H9 (cell line): Measurements from ENCODE around the gene MGAT5. TPM values are rescaled to one million over a fixed set of nuclear protein-coding genes. Genes with fewer than 3 reads are reported as not detected.

Source experiments
- DNase-seq: peaks from one replicate; pipeline ENCODE4 v3.0.0-alpha.2; 2017
- H2AFZ ChIP-seq: one replicate; pipeline ENCODE4 v1.6.1; 2013; ENCODE audit warnings: mild to moderate bottlenecking, low read length, control low read depth, moderate library complexity
- H2AK5ac ChIP-seq: 2 replicates; pipeline ENCODE4 v1.6.1; 2013; ENCODE audit warnings: low read length, control low read depth, mixed read lengths; ENCODE audit not compliant: insufficient read length
- H2BK120ac ChIP-seq: one replicate; pipeline ENCODE4 v1.6.1; 2013; ENCODE audit warnings: low read depth, mild to moderate bottlenecking, low read length, control low read depth, inconsistent platforms; ENCODE audit not compliant: poor library complexity, severe bottlenecking
- H2BK12ac ChIP-seq: 2 replicates; pipeline ENCODE4 v1.6.1; 2013; ENCODE audit warnings: low read length, control low read depth, mixed read lengths, low read depth; ENCODE audit not compliant: insufficient read length
- H2BK15ac ChIP-seq: 2 replicates; pipeline ENCODE4 v1.6.1; 2013; ENCODE audit warnings: low read depth, low read length, control low read depth
- H2BK20ac ChIP-seq: one replicate; pipeline ENCODE4 v1.6.1; 2013; ENCODE audit warnings: low read depth, mild to moderate bottlenecking, low read length, control low read depth, inconsistent platforms; ENCODE audit not compliant: poor library complexity, severe bottlenecking
- H2BK5ac ChIP-seq: 2 replicates; pipeline ENCODE4 v1.6.1; 2013; ENCODE audit warnings: low read length, control low read depth, mixed read lengths; ENCODE audit not compliant: insufficient read length
- H3K14ac ChIP-seq: 2 replicates; pipeline ENCODE4 v1.6.1; 2013; ENCODE audit warnings: low read length, control low read depth; ENCODE audit not compliant: insufficient read depth
- H3K18ac ChIP-seq: 2 replicates; pipeline ENCODE4 v1.6.1; 2013; ENCODE audit warnings: low read depth, mild to moderate bottlenecking, mixed read lengths, low read length, control low read depth; ENCODE audit not compliant: insufficient read length
- H3K23ac ChIP-seq: 2 replicates; pipeline ENCODE4 v1.6.1; 2013; ENCODE audit warnings: low read length, control low read depth, mixed read lengths, low read depth; ENCODE audit not compliant: insufficient read length
- H3K23me2 ChIP-seq: 2 replicates; pipeline ENCODE4 v1.6.1; 2013; ENCODE audit warnings: low read depth, mild to moderate bottlenecking, mixed read lengths, low read length, control low read depth; ENCODE audit not compliant: insufficient read length, poor library complexity, severe bottlenecking
- H3K27ac ChIP-seq: 2 replicates; pipeline ENCODE4 v1.5.1; 2013; ENCODE audit warnings: low read length, control low read depth, mixed read lengths, low read depth; ENCODE audit not compliant: insufficient read length
- H3K27me3 ChIP-seq: 2 replicates; pipeline ENCODE4 v1.6.1; 2013; ENCODE audit warnings: low read length, control low read depth, inconsistent platforms; ENCODE audit not compliant: insufficient read depth
- H3K4ac ChIP-seq: 2 replicates; pipeline ENCODE4 v1.6.1; 2013; ENCODE audit warnings: low read depth, mild to moderate bottlenecking, control low read depth, inconsistent platforms, low read length, moderate library complexity
- H3K4me1 ChIP-seq: 2 replicates; pipeline ENCODE4 v1.6.1; 2013; ENCODE audit warnings: low read length, control low read depth, inconsistent platforms; ENCODE audit not compliant: insufficient read depth
- H3K4me2 ChIP-seq: 2 replicates; pipeline ENCODE4 v1.6.1; 2013; ENCODE audit warnings: low read length, control low read depth, mixed read lengths; ENCODE audit not compliant: insufficient read length, insufficient read depth
- H3K56ac ChIP-seq: 2 replicates; pipeline ENCODE4 v1.6.1; 2013; ENCODE audit warnings: low read depth, mild to moderate bottlenecking, mixed read lengths, low read length, control low read depth; ENCODE audit not compliant: insufficient read length
- H3K79me1 ChIP-seq: 2 replicates; pipeline ENCODE4 v1.6.1; 2013; ENCODE audit warnings: low read depth, mild to moderate bottlenecking, moderate library complexity, low read length, control low read depth, inconsistent platforms; ENCODE audit not compliant: insufficient read depth, poor library complexity, severe bottlenecking
- H3K79me2 ChIP-seq: 2 replicates; pipeline ENCODE4 v1.6.1; 2013; ENCODE audit warnings: low read length, control low read depth, inconsistent platforms; ENCODE audit not compliant: insufficient read depth
- H3K9ac ChIP-seq: 2 replicates; pipeline ENCODE4 v1.6.1; 2013; ENCODE audit warnings: low read length, control low read depth, mixed read lengths; ENCODE audit not compliant: insufficient read length; ENCODE audit errors: extremely low read depth
- H3K9me3 ChIP-seq: one replicate; pipeline ENCODE4 v1.6.1; 2013; ENCODE audit warnings: low read depth, low read length, inconsistent platforms; ENCODE audit not compliant: control insufficient read depth
- H3T11ph ChIP-seq: one replicate; pipeline ENCODE4 v1.6.1; 2013; ENCODE audit warnings: mild to moderate bottlenecking, low read length, control low read depth, inconsistent platforms
- H4K20me1 ChIP-seq: one replicate; pipeline ENCODE4 v1.6.1; 2013; ENCODE audit not compliant: control insufficient read depth, insufficient read length, insufficient read depth
- H4K5ac ChIP-seq: 2 replicates; pipeline ENCODE4 v1.6.1; 2013; ENCODE audit warnings: low read depth, mild to moderate bottlenecking, mixed read lengths, low read length, control low read depth; ENCODE audit not compliant: insufficient read length
- H4K8ac ChIP-seq: replicated peaks from 2 replicates; pipeline ENCODE4 v1.6.1; 2013; ENCODE audit warnings: low read length, control low read depth, mixed read lengths, low read depth; ENCODE audit not compliant: insufficient read length
- H4K91ac ChIP-seq: 2 replicates; pipeline ENCODE4 v1.6.1; 2013; ENCODE audit warnings: low read depth, mild to moderate bottlenecking, moderate library complexity, mixed read lengths, low read length, control low read depth; ENCODE audit not compliant: insufficient read length
- H3K27ac Mint-ChIP-seq, 3 experiments: 2 replicates in 2 of 3; 3 replicates in 1 of 3; pipeline ENCODE4 v1.8.0; 2020 to 2021; ENCODE audit warnings: mixed read lengths in 3 of 3, mild to moderate bottlenecking in 1 of 3, moderate library complexity in 1 of 3
- H3K27me3 Mint-ChIP-seq: 2 replicates; pipeline ENCODE4 v1.8.0; 2021; ENCODE audit warnings: low read depth, mild to moderate bottlenecking, moderate library complexity, mixed read lengths
- H3K36me3 Mint-ChIP-seq, 3 experiments: 2 replicates in 2 of 3; 3 replicates in 1 of 3; pipeline ENCODE4 v1.8.0; 2020 to 2021; ENCODE audit warnings: low read depth in 3 of 3, mixed read lengths in 3 of 3; ENCODE audit not compliant: insufficient read depth in 1 of 3
- H3K4me1 Mint-ChIP-seq, 2 experiments: 2 replicates each; pipeline ENCODE4 v1.8.0; 2020; ENCODE audit warnings: mixed read lengths in 2 of 2
- H3K4me3 Mint-ChIP-seq, 2 experiments: 2 replicates in 1 of 2; 3 replicates in 1 of 2; pipeline ENCODE4 v1.8.0; 2020 to 2021; ENCODE audit warnings: mild to moderate bottlenecking in 2 of 2, mixed read lengths in 2 of 2, moderate library complexity in 1 of 2
- H3K9me3 Mint-ChIP-seq, 2 experiments: 2 replicates in 1 of 2; 3 replicates in 1 of 2; pipeline ENCODE4 v1.8.0; 2020; ENCODE audit warnings: mild to moderate bottlenecking in 2 of 2, mixed read lengths in 2 of 2, moderate library complexity in 1 of 2
- WGBS: extraction: QIAGEN DNeasy Blood & Tissue Kit; methylation state at CpG from one replicate; pipeline ENCODE4 v1.1.7; 2013; ENCODE audit warnings: missing lambda C conversion rate, low lambda C conversion rate, mixed read lengths; ENCODE audit not compliant: insufficient read length; ENCODE audit errors: extremely low coverage; 5-methylcytosine and 5-hydroxymethylcytosine counted together
- total RNA-seq: library from RNA; stranded (reverse); gene quantifications from 2 replicates; pipeline ENCODE4 v1.2.1, GENCODE V29; 2021
- TF ChIP-seq, protein P1 (sequence below): fragments of 200-600 bp; sonication (generic); conservative IDR thresholded peaks from 3 replicates; pipeline ENCODE4 v1.8.0; 2021; ENCODE audit warnings: antibody characterized with exemption, mild to moderate bottlenecking

MGAT5 gene
- total RNA-seq, 1 experiment from 2014 or later, result 25.7 TPM

DNA sequence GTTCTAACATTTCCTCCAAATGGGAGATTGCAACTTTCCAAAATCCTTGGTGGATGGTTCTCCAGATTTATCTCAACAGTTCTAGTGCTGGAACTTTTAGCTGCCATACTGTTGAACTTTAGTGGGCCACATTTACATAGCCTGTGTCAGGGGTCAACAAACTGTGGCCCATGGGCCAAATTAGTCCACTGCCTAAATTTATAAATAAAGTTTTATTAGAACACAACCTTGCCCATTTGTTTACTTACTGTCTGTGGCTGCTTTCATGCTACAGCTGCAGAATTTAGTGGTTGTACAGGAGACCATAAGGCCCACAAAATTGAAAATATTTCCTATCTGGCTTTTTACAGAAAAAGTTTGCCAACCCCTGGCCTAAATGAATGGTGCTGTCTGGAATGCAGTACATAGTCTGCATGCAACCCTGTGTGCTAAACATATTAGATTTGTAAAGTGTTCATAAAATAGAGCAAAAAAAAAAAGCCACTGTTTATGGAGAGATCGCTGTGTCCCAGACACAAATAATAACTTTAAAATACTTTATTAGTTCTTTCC, 30.3 kb downstream of the MGAT5 start:
- Histone ChIP-seq H2BK120ac (no peak overlapping the region), H2BK12ac (no peak overlapping the region), H3K27ac (no peak overlapping the region), H2BK15ac (no peak overlapping the region), H3K14ac (no peak overlapping the region), H3K27me3 (no peaks in the 10 kb centered on the region), H3K9ac (no peak overlapping the region), H3K9me3 (no peaks in the 10 kb centered on the region), H2AFZ (no peak overlapping the region), H3K23ac (no peak overlapping the region), H3K4me1 (no peaks in the 10 kb centered on the region), H3K23me2 (no peaks in the 10 kb centered on the region), H2BK5ac (no peak overlapping the region), H3K18ac (no peak overlapping the region), H3K79me2 (no peaks in the 10 kb centered on the region; the same call in 1 of the 2 replicates), H4K5ac (no peak overlapping the region), H3K56ac (no peak overlapping the region), H3K4ac (no peak overlapping the region), H3K4me2 (no peak overlapping the region), H3T11ph (no peak overlapping the region), H2BK20ac (no peak overlapping the region), H3K79me1 (no peaks in the 10 kb centered on the region), H4K91ac (no peak overlapping the region), H4K8ac (no peak overlapping the region), H4K20me1 (no peaks in the 10 kb centered on the region), H2AK5ac (no peak overlapping the region)
- Mint-ChIP-seq H3K27me3 (no peaks in the 10 kb centered on the region), H3K27ac (no peak overlapping the region), H3K36me3 (no peaks in the 10 kb centered on the region), H3K9me3 (no peaks in the 10 kb centered on the region), H3K4me1 (peaks cover 0 to 4% of the 10 kb centered on the region in 2 experiments; a peak in 3 of 4 replicates), H3K4me3 (no peak overlapping the region)
- TF ChIP-seq, protein P1, sequence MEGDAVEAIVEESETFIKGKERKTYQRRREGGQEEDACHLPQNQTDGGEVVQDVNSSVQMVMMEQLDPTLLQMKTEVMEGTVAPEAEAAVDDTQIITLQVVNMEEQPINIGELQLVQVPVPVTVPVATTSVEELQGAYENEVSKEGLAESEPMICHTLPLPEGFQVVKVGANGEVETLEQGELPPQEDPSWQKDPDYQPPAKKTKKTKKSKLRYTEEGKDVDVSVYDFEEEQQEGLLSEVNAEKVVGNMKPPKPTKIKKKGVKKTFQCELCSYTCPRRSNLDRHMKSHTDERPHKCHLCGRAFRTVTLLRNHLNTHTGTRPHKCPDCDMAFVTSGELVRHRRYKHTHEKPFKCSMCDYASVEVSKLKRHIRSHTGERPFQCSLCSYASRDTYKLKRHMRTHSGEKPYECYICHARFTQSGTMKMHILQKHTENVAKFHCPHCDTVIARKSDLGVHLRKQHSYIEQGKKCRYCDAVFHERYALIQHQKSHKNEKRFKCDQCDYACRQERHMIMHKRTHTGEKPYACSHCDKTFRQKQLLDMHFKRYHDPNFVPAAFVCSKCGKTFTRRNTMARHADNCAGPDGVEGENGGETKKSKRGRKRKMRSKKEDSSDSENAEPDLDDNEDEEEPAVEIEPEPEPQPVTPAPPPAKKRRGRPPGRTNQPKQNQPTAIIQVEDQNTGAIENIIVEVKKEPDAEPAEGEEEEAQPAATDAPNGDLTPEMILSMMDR, result no peak
- no peak for DNase-seq
- WGBS, result no CpG with 5 or more reads among the region's 1 CpG
